Activated T-helper 9 cell treated with anti-CD3 and anti-CD28 coated beads, Interleukin-2, amount 50 U/mL, for 16 hours (primary cell): ENCODE data around the gene ZNF831.

Experiments used
- DNase-seq: peaks from one replicate; pipeline ENCODE4 v3.0.0-alpha.2; 2020; ENCODE audit warnings: low read depth

Gene ZNF831

GRCh38 chr20:59181936-59182335 is 18.3 kb downstream of the ZNF831 start:
- no peak for DNase-seq

GRCh38 chr20:59182401-59183044 is 18.9 kb downstream of the ZNF831 start:
- DNase-seq: no peak

- no peak for DNase-seq
These were observed 20.1 kb downstream of the ZNF831 start for GRCh38 chr20:59183751-59184150.

GRCh38 chr20:59184880-59185447 is 21.3 kb downstream of the ZNF831 start:
- no peak for DNase-seq

- DNase-seq: no peak
These were observed 22.2 kb downstream of the ZNF831 start for GRCh38 chr20:59185809-59186208.

- no peak for DNase-seq
These were observed 26.8 kb downstream of the ZNF831 start for GRCh38 chr20:59190466-59190865.

- DNase-seq: no peak
These were observed 27.6 kb downstream of the ZNF831 start for GRCh38 chr20:59191036-59191755.

GRCh38 chr20:59191756-59192532 is 28.3 kb downstream of the ZNF831 start:
- no peak for DNase-seq

GRCh38 chr20:59192533-59192896 is 28.9 kb downstream of the ZNF831 start:
- no peak for DNase-seq

- DNase-seq: no peak
These were observed 29.7 kb downstream of the ZNF831 start for GRCh38 chr20:59193325-59193724.

GRCh38 chr20:59194023-59194935 is 30.7 kb downstream of the ZNF831 start:
- DNase-seq: no peak

GRCh38 chr20:59195316-59195993 is 31.8 kb downstream of the ZNF831 start:
- no peak for DNase-seq

- no peak for DNase-seq
These were observed 40.7 kb downstream of the ZNF831 start for GRCh38 chr20:59204165-59204894.

GRCh38 chr20:59205044-59205443 is 41.4 kb downstream of the ZNF831 start:
- DNase-seq: no peak

- DNase-seq: no peak
These were observed 43.6 kb downstream of the ZNF831 start for GRCh38 chr20:59207235-59207634.

- DNase-seq: peak; percentile 62
These were observed 44.2 kb downstream of the ZNF831 start for GRCh38 chr20:59207742-59208357.

- no peak for DNase-seq
These were observed 46.6 kb downstream of the ZNF831 start for GRCh38 chr20:59210186-59210585.

- DNase-seq: no peak
These were observed 47.7 kb downstream of the ZNF831 start for GRCh38 chr20:59211208-59211765.

GRCh38 chr20:59214073-59214472 is 50.5 kb downstream of the ZNF831 start:
- no peak for DNase-seq
